GM19023 (cell line): Measurements from ENCODE around the gene TRRAP.
"Not testable (repeated sequence)": the region's sequence is repeated elsewhere in the genome, so short reads cannot be mapped to it uniquely, and the experiment has no call there.

Experiments
- ATAC-seq: cut with Tn5 transposase; IDR thresholded peaks from one replicate; pipeline ENCODE4 v1.9.1; 2021; ENCODE audit warnings: mild to moderate bottlenecking, moderate library complexity; ENCODE audit not compliant: unreplicated experiment

Gene TRRAP

DNA sequence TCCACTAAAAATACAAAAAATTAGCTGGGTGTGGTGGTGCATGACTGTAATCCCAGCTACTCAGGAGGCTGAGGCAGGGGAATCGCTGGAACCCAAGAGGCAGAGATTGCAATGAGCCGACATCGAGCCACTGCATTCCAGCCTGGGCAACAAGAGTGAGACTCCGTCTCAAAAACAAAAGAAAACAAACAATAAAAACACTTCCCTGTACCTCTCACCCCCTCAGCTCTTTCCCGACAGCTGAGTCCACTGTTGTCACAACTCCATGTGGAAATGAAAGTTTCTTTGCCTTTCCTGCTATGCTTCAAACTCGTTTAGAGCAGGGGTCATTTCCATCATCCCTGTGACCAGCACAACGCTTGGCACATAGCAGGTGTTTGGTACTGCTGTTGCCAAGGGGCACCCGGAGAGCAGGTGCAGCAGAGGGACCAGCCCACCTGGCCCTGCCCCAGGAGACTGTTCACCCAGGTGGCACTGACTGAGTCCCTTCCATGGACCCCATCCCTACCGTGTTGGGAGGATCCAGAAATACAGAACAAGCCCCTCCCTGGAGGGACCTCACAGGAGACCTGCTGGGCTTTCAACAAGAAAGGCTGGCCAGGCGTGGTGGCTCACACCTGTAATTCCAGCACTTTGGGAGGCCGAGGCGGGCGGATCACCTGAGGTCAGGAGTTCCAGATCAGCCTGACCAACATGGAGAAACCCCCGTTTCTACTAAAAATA is 13.4 kb upstream of the TRRAP start:
- ATAC-seq = no peak

DNA sequence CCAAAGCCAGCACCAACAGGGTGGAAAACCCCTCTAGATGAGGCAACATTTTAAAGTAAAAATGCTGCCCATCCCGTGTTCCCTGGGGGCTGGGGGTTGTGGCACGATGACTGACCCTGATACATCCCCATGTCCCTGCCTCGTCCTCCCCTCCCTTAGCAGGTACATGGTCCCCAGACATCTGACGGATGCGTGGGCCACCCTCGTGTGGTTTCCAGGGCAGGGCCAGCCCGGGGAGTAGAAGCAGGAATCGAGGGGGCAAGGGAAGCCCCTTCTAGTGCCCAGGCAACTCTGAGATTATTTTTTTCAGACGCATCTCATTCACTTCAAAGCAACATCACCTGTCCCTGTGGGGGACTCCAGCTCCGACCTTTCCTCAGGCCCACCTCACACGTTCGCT is 12.0 kb upstream of the TRRAP start:
- no peak for ATAC-seq

DNA sequence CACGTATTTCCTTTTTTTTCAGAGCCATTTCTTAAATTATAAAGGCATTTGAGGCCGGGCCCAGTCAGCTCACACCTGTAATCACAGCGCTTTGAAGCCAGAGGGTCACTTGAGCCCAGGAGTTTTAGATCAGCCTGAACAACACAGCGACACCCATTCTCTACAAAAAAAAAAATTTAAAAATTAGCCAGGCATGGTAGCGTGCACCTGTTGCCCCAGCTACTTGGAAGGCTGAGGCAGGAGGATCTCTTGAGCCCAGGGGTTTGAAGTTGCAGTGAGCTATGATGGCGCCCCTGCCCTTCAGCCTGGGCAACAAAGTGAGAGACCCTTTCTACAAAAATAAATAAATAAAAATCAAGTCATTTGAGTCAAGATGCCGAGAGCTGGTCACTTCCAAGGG is 11.6 kb upstream of the TRRAP start:
- ATAC-seq = no peak

DNA sequence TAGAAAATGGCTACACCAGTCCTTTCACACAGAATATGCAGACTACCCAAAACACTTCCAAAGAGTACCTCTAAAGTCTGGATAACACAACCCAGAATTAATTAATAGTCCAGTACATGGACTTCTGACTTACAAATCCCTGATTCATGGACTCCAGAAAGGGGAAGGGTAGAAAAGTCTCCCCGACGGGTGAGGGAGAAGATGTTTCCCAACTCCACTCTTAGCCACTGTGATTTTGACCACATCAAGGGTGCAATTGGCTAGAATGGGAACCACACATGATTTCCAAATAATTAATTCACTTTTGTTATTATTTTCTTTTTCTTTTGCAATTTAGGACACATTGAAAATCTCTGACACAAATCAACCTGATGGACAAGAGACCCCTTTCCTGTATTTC is 9.9 kb upstream of the TRRAP start:
- ATAC-seq = no peak

DNA sequence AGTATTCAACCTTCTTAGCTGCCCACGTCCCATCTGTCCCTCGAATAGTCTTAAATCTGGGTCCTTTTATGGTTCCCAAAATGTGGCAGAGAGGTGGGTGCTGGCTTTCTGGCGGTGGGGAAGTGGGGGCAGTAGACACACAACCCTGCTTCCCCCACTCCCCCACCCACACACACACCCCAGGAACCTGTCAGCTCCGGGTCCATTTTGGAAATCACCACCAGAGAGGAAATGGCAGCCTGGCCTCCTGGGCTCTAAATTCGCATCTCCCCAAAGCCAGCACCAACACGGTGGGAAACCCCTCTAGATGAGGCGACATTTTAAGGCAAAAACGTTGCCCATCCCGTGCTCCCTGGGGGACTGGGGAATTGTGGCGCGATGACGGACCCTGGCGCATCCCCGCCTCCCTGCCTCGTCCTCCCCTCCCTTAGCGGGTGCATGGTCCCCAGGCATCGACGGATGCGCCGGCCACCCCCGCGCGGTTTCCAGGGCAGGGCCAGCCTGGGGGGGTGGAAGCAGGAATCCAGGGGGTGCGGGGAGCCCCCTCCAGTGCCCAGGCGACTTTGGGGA is 9.2 kb upstream of the TRRAP start:
- ATAC-seq = no peak

DNA sequence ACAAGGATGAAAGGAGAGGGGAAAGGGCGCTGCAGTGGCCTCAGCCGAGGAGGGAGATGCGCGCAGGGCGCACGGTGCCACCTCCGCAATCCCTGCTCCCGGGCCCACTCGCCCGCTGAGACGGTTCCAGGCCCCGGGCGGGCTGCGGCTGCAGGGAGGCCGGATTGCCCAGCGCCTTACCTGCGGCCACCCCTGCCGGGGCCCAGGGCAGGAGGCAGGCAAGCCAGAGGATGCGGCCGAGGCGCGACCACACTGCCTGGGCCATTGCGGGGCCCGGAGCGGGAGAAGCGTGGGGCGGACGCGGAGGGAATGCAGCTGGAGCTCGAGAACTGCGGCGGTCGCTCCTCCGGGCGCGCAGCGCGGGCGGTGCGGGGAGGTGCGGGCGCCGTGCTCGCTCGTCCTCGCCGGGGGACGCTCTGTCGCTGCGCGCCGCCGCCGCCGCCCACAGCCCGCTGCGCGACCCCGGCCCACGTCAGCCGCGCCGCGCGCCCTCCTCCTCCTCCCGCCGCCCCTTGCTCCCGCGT is 8.7 kb upstream of the TRRAP start, which contains the start of gene TMEM130:
TMEM130 (minus strand) TSS at position 418 of the 524 bp plus-strand sequence; CDS start at position 265, 153 bp downstream.
- no peak for ATAC-seq

DNA sequence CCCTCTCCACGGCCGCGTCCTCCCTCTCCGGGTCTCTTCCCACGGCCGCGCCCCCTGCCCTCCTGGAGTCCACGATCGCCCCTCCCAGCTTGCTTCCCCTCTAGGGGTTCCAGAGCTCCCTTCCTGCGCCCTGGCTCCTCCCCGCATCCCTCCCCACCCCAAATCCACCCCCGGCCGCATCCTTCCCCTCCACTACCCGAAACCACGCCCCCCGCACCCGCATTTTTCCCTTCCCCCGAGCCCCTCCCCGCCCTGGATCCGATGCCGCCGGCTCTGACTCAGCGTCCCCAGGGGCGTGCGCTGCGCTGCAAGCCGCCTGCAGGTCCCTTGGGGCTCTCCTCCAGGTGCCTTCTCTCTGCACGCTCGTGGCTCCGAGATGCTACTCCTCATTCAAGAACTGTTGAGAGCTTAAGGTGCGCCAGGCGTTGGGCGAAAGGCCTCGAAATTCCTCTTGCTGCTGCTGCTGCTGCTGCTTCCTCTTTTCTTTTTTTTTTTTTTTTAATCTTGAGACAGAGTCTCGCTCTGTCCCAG is 8.1 kb upstream of the TRRAP start:
- peak; percentile 82 for ATAC-seq

DNA sequence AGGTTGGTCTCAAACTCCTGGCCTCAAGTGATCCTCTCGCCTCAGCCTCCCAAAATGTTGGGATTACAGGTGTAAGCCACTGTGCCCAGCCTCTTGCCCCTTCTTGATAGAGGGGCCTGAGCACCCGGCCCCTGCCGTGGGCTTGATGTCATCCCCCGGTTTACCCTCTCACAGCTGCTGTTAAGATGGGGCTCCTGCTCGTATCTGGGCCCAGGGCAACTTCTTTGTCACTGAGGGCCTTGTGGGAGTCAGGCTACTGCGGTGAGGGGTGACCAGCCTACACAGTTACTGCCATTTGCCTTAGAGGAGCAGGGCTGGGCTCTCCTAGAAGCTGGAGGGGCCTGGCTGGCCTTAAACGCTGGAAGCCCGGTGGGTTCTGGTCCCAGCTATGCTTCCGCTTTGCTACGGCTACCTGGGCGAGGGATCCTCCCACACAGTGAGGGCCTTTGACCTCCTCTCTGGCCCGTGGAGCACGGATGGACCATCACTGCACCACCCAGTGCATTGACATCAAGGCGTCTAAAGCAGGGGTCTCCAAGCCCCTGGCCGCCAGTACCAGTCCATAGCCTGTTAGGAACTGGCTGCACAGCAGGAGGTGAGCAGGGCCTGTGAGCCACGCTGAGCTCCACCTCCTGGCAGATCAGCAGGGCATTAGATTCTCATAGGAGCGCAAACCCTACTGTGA is 7.4 kb upstream of the TRRAP start:
- no peak for ATAC-seq

DNA sequence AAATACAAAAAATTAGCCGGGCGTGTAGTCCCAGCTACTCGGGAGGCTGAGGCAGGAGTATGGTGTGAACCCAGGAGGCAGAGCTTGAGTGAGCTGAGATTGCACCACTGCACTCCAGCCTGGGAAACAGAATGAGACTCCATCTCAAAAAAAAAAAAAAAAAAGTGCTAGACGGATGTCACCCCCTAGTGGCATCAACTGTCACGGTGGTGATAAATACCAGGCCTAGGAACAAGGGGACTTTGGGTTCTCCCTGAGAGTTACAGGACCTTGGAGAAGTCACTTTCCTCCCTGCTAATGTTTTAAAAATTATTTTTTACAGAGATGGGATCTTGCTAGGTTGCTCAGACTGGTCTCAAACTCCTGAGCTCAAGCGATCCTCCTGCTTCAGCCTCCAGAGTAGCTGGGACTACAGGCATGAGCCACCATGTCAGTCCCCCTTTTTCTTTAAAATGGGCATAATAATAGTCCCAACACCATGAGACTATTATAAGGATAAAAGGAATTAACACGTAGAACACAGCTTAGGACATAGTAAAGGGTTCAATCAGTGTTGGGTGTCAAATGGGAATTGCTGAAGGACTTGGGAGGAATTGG is 5.9 kb upstream of the TRRAP start:
- no peak for ATAC-seq

DNA sequence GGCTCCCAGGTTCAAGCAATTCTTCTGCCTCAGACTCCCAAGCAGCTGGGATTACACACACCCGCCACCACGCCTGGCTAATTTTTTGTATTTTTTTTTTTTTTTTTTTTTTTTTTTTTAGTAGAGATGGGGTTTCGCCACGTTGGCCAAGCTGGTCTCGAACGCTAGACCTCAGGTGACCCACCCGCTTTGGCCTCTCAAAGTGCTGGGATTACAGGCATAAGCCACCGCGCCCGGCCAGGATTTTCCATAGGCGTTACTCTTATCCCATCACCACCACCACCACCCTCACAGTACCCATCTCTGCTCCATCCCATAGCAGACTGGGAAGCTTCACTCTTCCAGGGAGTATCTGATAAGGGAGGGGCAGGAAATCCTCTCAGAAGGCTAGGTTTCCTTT is 4.7 kb upstream of the TRRAP start:
- ATAC-seq = not testable (repeated sequence)

DNA sequence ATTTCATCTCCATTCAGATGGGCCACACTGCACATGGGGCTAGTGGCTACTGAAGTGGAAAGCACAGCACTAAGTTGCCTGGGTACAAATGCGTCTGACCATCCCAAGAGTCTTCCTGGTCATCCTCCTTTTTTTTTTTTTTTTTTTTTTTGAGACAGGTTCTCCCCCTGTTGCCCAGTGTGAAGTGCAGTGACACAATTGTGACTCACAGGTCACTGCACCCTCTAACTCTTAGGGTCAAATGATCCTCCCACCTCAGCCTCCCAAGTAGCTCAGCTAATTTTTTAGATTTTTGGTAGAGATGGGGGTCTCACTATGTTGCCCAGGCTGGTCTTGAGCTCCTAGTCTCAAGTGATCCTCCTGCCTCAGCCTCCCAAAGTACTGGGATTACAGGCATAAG is 3.4 kb upstream of the TRRAP start:
- ATAC-seq = no peak

DNA sequence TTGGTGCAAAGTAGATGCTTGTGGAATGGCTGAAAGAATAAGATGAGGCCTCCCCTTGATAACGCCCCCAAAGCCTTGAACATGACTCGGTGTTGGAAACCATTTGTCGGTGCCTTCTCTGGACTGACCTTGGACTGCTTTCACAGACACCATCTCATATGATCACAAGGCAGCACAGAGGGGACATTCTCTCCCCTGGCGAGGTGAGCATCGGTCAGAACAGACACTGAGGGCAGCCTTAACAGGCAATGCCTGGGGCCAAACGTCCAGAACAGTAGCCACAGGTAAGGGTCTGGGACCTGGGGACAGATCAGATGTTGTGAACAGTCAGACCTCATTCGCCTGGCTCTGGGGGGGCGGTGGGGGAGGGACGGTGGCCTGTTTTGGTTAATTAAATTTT is 2.8 kb upstream of the TRRAP start:
- ATAC-seq = no peak

DNA sequence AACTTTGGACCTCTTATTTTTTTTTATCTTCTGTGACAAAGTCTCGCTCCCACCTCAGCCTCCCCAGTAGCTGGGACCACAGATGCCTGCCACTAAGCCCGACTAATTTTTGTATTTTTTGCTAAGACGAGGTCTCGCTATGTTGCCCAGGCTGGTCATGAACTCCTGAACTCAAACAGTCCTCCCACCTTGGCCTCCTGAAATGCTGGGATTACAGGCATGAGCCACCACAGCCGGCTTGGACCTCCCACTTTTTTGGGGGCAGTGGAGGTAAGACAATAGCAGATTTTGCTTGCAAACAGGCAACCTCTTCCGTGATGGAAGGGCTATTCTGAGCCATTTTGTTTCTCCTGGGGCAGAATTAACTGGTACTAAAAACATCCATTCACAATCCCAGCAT is 1.2 kb upstream of the TRRAP start:
- no peak for ATAC-seq

DNA sequence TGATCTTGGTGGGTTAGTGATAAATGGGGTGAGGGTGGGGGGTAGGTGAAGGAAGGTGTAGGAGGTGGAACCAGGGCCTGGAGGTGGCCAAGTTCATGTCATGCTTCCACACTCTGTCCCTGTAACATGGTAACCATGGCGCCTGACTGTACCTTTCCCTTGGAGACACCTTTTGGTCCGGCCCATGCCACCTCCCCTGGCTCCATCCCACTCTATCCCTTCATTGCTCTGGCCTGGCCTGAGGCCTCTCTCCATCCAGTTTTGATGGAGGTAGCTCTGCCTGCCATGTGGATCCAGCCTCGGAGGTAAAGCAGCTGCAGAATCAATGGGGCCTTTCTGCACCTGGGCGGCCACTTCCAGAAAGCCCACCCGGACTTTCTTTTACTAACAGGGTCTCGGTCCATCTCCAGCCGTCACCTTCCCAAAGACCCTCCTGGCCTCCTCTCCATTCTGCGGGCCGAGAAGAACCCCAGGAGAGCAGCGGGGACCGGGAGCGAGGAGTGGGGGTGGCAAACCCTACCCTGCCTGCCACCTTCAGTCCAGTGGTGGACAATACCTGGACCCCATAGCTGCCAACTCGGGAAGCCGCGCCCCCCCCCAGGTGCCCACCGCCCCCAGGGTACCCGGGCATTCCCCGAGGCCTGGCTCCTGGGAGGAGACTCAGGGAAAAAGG is 504 bp upstream of the TRRAP start:
- ATAC-seq = peak; percentile 2

DNA sequence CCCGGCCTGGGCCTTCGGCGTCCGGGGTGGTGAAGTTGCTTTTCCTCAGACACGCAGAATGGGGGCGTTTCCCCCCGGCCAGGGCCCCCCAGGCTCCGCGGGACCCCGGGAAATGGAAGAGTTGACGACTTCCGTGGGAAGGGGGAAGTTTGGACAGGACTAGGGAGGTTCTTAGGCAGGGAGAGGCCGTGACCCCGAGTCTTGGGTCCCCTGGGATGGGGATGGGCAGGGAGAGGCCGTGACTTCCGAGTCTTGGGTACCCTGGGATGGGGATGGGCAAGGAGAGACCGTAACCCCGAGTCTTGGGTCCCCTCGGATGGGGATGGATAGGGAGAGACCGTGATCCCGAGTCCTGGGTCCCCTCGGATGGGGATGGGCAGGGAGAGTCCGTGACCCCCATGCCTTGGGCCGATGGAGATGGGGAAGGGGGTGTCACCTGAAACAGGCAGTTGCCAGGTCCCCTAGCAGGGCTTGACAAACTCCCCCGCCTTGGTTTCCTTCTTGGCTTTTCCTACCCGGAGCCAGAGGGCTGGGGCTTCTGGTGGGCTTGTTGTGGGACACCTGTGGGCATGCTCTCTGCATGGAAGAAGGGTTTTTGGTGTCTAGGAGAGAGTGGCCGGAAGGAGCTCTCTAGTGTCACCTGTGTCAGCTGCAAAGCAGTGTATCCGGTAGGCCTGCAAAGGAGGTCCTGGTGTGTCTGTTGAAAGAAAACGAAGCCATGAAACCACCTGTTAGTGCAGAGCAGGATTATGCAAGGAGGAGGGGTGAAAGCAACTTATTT is 1.1 kb downstream of the TRRAP start:
- ATAC-seq = peak; percentile 71

DNA sequence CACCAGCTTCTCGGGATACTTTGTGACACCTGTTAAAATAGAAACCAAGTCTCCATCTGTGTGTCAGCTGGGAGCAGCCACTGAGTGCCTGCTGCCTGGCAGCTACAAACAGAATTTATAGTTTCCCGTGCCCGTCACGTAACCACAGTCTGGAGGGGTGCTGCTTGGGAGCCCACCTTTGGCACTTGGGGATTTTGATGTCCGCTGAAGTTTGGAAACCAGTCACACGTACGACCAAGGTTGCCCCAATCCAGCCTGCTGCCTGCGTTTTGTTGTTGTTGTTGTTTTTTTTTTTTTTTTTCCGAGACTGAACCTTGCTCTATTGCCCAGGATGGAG is 1.6 kb downstream of the TRRAP start:
- no peak for ATAC-seq

DNA sequence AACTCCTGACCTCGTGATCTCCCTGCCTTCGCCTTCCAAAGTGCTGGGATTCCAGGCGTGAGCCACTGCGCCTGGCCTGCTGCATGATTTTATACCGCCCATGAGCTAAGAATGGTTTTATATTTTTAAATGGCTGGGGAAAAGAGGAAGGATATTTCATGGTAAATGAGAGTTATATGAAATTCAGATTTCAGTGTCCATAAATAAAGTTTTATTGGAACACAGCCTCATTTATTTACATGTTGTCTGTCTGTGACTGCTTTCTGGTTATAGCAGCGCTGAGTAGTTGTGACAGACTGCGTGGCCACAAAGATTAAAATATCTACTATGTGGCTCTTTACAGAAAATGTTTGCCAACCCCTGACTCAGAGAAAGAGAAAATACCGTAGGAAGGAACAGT is 2.2 kb downstream of the TRRAP start:
- ATAC-seq = no peak

DNA sequence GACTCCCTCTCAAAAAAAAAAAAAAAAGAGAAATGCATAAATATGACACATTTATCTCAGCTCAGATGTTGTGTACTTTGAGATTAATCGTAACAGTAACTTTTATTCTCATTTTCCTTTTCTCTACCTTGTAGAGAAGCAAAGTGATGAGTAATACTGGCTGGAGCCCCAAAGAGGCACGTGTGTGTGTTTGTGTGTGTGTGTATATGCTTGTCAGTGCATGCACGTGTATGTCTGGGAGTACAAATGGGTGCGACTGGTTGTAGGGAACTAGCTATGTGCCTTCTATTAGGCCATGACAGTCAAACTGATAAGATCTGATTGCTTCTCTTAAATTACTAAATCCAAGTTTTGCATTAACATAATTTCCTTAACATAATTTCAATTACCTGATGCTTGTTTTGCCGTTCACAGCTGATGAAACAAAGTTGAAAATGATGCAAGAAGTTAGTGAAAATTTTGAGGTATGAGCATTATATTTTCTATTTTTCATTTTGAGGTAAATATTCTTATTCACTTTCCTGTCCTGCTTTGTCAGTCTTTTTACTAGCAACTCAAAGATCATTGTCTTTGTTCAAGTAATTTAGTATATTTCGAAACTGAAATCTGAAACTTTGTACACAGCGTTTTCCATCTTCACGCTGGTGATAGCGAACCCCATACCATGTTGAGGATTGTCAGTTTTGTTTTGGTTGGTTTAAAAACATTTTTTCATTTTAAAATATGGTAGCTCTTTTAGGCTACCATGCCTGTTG is 3.4 kb downstream of the TRRAP start:
- no peak for ATAC-seq

DNA sequence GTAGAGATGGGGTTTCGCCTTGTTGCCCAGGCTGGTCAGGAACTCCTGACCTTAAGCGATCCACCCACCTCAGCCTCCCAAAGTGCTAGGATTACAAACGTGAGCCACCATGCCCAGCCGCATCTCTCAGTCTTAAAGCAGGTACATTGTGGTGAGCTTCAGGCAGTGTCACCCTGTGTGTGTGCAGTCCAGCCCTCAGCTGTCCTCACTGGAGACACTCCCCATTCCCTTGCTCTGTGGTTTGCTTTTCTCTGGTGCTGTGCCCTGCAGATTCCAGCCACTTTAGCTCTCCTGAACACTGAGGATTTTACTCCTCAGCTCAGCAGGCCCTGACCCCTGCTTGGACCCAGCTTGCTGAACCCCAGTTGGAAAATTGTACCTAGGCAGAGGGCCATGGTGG is 6.1 kb downstream of the TRRAP start:
- ATAC-seq = no peak
